HG03432 (cell line): ENCODE results near the gene FER1L5.
"Not testable (repeated sequence)": the region's sequence is repeated elsewhere in the genome, so short reads cannot be mapped to it uniquely, and the experiment has no call there.

Source experiments
- ATAC-seq: cut with Tn5 transposase; IDR thresholded peaks from one replicate; pipeline ENCODE4 v1.9.1; 2021; ENCODE audit warnings: mild to moderate bottlenecking, moderate library complexity; ENCODE audit not compliant: unreplicated experiment

Gene FER1L5

DNA sequence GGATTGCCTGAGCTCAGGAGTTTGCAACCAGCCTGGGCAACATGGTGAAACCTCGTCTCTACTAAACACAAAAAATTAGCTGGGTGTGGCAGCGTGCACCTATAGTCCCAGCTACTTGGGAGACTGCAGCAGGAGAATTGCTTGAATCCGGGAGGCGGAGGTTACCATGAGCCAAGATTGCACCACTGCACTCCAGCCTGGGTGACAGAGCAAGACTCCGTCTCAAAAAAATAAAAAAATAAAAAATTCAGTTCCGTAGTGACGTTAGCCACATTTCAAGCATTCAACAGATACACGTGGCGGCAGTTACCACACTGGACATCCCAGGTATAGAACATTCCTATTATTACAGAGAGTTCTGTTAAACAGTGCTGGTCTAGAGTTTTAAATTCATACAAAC, 8.9 kb upstream of the FER1L5 start:
- no peak for ATAC-seq

DNA sequence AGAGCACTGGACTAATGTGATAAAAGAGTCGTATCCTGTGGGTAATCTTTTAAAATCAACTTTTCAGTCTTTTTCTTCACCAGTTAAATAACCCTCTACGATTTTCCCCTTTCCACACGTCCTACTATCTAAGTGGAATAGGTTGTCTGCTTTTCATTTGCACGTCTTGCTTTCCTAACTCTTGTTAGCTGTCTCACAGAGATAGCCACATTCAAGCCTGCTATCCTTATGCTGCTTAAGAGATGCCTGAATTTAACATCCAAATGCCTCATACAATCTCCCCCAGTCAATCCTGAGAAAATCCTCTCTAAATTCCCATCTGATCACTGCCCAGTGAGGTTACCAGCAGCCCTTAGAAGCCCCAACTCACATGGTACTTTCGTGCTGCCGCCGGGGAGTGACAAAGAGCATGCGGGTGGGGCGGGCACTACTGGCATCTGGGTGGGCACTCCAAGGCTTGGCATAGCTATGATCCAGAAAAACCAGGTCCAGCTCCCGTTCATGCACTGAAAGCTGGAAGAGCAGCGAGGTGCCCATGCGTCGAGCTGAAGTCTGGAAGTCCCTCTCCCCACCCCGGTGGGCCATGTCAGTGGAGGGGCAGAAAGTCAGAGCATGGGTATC, 5.9 kb upstream of the FER1L5 start:
- no peak for ATAC-seq

DNA sequence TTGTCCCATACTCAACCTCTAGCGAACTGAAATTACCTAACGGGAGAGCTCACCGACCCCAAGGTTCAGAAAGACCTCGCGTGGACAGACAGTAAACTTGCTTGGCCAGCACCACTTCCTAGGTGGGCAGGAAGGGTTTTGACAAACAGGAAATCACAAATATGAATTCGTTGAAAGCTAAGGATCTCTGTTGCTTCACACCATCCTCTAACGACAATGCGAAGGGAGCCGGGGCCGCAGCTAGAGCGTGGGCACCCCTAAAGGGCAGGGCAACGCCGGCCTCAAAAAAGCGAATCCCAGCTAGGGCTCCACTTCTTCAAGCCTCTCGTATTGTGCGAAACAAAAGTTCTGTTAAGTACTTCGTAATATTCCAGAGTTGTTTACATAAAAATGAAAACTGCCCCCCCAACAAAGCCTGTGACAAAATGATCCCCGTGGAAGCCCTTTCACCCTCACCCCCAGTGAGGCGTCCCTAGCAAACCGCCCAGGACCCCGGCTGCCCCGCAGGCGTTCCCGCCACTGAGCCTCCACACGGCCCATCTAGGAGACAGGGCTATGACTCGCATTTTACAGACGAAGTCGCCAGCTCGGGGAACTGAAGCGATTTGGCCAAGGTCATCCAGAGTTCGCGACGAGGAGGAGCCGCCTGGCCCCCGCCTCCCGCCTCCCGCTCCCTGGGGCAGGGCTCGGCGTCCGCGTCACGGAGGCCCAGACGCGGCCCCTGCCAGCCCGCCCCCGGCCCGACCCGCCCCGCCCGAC, 5.0 kb upstream of the FER1L5 start:
- peak; percentile 80 for ATAC-seq

DNA sequence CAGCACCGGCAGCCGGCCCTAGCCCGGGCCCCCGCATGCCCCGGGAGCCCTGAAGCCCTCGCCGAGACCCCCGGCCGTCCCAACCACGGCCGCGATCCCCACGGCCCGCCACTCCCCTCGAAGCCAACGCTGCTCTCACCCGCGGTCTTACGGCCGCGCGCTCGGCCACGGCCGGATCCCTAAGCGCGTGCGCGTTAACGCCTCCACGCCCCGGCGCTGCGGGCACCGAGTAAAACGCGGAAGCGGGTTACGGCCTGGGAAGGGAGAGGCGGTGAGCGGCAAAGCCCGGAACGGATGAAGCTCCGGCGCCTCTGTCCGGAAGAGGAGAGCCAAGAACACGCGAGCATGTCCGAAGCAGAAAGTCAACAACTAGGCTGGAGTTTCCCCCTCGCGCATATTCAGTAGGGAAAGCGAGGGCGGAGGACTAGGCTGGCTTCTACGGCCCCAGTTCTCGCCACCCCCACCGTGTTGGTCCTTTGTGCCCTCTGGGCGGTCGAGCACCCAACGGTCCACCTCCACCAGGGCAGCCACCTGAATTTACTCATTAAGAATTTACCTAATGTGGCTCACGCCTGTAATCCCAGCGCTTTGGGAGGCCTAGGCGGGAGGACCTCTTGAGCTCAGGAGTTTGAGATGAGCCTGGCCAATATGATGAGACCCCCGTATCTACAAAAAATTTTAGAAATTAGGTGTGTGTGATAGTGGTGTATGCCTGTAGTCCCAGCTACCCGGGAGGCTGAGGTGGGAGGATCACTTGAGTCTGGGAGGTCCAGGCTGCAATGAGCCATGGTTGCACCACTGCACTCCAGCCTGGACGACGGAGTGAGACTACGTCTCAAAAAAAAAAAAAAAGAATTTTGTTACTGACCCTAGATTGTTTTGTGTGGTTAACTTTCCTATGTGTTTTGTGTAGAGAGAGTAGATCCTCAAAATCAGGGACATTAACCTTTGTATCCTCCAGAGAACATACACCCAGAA, 4.1 kb upstream of the FER1L5 start, which contains the start of gene KANSL3:
Gene KANSL3 (minus strand): TSS at position 169 of the 978 bp plus-strand sequence. CDS start 1,177 bp downstream, outside the sequence.
- ATAC-seq = peak; percentile 82

DNA sequence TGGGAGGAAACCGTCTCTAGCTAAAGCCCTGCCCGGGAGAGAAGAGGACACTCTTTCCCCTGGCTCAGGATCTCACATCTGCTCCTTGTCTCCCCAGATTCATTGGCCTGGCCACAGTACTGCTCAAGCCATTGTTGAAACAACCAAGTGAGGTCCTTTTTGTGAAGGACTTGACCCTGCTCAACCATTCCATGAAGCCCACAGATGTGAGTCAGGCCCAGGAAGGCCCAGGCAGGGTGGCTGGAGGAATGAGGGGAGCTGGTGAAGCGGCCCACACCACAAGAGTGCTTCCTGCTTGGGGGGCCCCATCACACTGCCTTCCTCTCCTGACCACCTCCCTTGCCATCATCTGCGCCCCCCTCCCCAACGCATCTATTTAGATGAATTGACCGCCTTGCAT, 5.1 kb downstream of the FER1L5 start:
- ATAC-seq = no peak

DNA sequence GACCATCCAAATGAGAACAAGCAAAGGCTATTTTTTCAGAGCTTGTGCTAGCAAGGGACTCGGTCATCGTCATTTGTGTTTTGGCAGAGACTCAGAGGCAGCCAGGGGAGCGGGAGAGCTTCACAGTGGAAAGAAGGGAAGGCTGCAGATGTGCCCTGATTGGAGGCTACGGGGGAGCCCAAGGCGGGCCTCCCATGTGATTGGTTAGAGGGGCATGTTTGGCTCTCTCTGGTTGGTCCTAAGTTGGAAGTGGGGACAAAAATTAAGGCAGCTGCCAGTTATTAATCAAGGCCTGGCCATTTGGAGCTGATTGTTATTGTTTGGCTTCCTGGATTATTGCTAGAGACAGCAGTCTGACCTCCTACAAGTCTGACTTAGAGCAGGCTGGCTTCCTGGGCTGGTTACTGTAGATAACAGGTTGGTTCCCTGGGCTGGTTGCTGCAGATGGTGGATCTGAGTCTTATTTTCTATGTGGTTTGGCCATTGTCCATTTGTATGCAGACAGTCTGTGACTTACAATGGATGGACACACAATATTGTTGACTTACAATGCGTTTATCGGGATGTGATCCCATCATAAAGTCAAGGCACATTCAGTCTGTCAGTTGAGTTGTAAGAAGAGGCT, 5.9 kb downstream of the FER1L5 start:
- ATAC-seq = no peak

DNA sequence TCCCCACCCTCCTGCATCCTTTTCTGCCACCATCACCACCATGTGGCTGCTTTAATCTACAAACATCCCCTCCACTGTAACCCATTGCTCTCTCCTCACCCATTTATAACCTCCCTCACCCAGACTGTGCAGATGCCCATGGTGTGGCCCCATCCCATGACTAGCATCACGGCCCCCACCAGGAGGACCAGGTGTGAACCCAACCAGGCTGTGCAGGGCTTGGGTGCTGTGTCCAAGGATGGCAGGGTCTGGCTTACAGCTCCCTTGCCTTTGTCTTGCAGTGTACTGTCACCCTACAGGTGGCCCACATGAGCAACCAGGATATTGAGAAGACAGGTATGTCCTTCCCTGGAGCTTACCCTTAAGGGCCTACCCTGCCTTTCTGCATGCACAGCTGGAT, 6.8 kb downstream of the FER1L5 start:
- ATAC-seq = no peak

DNA sequence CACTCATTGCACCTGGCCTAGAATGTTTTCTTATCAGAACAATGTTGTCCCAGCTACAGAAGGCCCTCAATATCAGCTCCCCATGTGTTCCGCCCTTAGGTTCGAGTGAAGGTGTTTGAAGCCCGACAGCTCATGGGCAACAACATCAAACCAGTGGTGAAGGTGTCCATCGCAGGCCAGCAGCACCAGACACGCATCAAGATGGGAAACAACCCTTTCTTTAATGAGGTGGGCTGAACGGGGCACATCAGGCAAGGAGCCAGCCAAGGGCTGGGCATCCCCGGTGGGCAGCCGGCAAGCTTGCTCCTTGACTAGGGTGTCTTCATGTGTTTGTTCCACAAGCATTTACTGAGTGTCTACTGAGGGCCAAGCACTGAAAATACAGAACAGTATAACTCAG, 9.2 kb downstream of the FER1L5 start:
- no peak for ATAC-seq

DNA sequence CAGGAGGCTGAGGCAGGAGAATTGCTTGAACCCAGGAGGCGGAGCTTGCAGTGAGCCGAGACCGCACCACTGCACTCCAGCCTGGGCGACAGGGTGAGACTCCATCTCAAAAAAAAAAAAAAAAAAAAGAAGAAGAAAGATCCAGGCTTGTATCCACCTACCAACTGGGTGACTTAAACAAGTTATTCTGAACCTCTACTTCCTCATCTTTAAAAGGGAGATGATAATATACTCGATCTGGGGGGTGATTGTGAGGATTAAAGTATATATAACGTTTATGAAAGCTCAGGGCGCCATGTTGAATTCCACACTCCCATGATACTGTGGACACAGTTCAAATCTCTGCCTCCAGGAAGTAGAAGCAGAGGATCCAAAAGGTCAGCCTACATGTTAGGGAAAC, 12.2 kb downstream of the FER1L5 start:
- ATAC-seq = not testable (repeated sequence)

DNA sequence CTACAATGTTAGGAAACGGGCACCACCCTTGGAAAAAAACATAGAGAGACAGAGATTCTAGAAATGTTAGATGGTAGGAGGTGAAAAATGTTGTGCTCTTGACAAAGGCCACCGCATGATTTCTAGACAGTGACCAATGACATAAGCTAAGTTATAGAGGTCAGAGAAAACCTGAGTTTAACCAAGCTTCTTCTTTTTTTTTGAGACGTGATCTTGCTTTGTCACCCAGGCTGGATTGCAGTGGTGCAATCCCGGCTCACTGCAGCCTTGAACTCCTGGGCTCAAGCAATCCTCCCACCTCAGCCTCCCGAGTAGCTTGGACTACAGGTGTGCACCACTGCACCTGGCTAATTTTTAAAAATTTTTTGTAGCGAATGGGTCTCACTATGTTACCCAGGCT, 13.0 kb downstream of the FER1L5 start:
- ATAC-seq = no peak

DNA sequence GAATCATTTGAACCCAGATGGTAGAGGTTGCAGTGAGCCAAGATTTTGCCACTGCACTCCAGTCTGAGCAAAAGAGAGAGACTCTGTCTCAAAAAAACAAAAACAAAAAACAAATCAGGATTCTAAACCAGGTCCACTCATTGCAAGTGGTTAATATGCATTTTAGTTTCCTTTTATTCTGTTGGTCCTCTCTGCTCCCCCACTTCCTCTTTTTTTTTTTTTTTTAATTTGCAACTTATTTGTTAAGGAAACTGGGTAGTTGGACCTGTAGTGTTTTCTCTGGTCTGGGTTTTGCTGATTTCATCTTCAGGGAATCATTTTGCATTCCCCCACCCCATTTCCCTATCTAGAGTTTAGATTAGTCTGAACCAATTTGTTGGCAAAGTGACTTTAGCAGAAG, 14.0 kb downstream of the FER1L5 start:
- ATAC-seq = no peak

DNA sequence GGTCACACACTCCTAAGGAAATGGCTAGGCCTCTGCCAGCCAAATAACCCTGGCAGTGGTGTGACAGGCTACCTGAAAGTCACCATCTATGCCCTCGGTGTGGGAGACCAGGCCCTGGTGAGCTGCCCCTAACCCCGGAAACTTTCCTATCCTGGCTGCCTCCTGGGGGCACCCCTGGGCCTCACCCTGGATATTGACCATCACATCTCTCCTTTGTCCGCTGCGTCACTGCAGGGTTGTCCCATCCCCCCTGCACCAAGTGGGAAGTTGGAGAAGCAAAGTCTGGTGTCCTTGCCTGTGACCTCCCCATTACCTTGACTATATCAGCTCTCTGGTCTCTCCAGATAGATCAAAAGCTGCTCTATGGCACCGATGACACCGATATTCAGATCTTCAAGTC, 18.8 kb downstream of the FER1L5 start:
- no peak for ATAC-seq

DNA sequence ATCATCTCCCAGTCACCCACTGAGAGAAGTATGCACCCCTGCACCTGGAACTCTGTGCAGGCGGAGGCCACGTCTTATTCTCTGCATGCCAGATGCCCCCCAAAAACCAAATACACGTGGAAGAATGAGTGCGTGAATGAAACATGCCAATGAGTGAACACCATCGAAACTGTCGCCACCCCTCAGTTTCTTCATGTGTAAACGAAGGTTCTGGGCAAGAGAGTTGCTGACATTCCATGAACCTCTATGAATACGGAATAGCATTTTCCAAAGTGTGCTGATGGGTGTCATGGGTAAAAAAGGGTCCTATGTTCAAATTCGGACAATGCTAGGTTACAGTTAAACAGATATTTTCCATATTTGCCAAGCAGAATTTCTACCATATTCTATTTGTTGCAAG, 19.8 kb downstream of the FER1L5 start:
- no peak for ATAC-seq

DNA sequence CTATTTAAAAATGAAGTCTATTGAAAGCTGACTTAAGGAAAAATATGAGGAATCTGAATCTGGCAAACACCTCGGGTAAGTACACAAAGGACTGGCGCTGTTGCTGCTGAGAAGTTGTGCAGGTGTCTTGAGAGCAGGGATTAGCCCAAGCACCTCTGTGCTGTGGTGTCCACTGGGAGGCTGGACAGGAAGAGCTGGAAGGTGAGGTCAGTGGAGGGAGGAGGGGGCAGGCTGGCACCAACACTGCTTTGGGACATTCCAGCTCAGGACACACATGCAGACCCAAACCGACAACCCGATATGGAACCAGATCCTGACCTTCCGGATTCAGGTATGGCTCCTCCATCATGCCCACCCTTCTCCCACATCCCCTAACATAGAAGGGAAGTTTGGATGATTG, 20.6 kb downstream of the FER1L5 start:
- ATAC-seq = no peak

DNA sequence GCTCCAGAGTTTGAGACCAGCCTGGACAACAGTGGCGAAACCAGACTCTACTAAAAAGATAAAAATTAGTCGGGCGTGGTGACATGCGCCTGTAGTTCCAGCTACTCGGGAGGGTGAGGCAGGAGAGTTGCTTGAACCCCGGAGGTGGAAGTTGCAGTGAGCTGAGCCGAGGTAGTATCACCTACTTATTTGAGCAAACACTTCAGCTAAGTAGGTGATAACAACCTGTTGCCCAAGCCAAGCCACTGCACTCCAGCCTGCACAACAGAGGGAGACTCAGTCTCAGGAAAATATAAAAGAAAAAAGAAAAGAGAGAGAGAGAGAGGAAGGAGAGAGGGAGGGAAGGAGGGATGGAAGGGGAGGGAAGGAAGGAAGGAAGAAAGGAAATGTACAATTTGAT, 21.3 kb downstream of the FER1L5 start:
- no peak for ATAC-seq

DNA sequence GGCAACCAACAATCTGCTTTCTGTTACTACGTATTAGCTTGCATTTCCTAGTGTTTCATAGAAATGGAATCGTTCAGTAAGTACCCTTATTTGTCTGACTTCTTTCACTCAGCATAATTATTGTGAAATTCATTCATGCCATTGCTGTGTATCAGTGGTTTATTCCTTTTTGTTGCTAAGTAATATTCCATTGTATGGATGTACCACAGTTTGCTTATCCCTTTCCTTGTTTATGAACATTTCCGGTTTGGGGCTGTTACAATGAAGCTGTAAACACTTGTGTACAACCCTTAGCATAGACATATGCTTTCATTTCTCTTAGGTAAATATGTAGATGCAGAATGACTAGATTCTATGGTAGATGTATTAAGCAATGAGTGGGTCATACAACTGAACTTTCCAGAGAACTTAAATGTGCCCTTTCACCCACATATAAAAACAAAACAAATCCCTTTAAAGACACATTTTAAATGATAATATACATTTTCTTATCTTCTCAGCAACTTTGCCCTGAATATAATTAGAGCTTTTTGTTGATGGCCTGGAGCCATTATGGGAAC, 21.9 kb downstream of the FER1L5 start:
- ATAC-seq = no peak

DNA sequence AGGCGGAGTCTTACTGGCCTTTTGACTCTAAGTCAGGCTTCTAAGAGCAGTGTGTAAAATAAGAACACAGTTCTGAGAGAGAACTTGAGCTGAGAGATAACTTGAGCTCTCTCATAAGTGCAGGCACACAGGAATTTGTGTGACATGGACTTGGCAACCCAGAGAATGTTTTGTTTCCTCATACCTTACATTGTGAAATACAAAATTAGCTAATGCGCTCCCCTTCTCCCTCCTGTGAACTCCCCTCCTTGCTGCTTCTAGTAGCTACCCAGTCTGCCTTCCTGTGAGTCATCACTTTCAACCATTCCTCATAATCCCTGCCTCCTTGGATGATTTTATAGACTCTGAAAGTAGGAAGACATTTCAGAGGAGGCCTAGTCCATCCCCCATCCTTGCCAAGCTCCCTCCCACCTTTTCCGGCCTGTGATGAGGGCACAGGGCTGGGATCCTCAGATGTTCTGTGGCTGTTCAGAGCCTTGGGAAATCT, 22.6 kb downstream of the FER1L5 start:
- ATAC-seq = no peak

DNA sequence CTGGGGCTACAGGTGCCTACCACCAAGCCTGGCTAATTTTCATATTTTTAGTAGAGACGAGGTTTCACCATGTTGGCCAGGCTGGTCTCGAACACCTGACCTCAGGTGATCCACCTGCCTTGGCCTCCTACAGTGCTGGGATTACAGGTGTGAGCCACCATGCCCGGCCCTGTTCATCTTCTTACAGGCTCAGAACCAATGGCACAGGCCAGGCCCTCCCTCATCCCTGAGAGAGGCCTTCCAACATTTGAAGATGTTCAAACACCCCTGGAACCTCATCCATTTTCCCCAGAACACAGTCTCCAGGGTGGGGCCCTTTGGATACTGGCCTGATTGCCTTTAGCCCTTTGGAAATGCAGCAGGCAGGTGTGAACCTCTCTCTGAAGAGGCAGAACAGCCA, 23.2 kb downstream of the FER1L5 start:
- not testable (repeated sequence) for ATAC-seq

DNA sequence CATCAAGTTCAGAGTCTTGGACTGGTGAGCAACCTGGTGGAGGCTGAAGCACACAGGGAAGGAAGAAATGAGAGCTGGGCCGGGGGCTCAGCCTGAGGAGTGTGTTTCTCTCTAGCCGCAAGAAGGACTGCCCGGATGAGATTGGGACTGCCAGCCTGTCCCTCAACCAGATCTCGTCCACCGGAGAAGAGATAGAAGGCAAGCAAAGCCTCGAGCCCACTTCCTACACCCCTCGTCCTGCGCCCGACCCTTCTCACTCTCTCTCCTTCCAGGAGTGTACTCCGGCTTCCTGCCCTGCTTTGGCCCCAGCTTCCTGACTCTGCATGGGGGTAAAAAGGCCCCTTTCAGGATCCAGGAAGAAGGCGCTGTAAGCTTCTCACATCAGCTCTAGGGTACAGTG, 26.2 kb downstream of the FER1L5 start:
- no peak for ATAC-seq

DNA sequence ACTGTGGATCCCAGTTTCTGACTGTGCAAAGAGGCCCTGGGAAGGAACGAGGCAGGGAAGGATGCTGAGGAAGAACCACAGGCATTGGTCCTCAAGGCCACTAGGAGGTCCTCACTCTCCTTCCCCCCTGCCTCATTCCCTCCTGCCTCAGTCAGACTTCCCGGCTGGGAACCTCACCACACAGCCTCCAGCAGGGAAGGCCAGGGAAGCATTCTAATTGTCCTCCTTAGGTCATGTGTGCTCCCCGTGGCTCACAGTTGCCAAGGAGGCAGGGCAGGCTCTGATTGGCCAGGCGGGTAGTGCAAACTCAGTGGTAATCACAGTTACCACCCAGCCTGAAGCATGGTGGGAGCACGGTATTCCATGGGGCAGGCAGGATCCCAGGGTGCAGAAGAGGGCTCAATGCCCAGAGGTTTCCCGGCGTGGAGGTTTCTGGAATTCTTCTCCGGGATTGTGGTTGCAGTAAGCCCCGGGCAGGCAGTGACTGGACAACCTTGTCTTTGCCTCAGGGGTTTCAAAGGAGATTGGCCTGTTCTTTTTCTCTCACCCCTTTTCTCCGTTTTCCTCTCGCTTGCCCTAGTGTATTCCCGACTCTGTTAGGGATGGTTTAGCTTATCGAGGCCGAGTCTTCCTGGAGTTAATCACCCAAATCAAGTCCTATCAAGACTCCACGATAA, 27.1 kb downstream of the FER1L5 start:
- no peak for ATAC-seq
